SK-N-SH treated with all-trans-retinoic acid at 6 μM for 48 hours (cell line): ENCODE results near the gene PMVK.

ENCODE experiments used
- ATAC-seq: fragments of 200-7000 bp; cut with Tn5 transposase; 3 replicates; pipeline ENCODE4 v1.9.1; 2020; ENCODE audit warnings: mild to moderate bottlenecking, moderate library complexity
- ARNTL ChIP-seq: fragments of 450-650 bp; formaldehyde crosslinking; IDR thresholded peaks from 2 replicates; pipeline ENCODE4 v1.5.0; 2020; ENCODE audit warnings: low read depth, mild to moderate bottlenecking, moderate library complexity, borderline replicate concordance
- BACH2 ChIP-seq: fragments of 250-450 bp; sonication (Bioruptor Pico); IDR thresholded peaks from 2 replicates; pipeline ENCODE4 v1.9.0; 2021; ENCODE audit warnings: mild to moderate bottlenecking, borderline replicate concordance
- CREB5 ChIP-seq: fragments of 250-450 bp; sonication (Bioruptor Pico); IDR thresholded peaks from 2 replicates; pipeline ENCODE4 v1.5.1; 2020; ENCODE audit warnings: low read depth, mild to moderate bottlenecking, moderate library complexity
- CSDC2 ChIP-seq: fragments of 250-450 bp; sonication (Bioruptor Pico); IDR thresholded peaks from 2 replicates; pipeline ENCODE4 v1.5.0; 2020; ENCODE audit warnings: mild to moderate bottlenecking, moderate library complexity
- CSRNP3 ChIP-seq: fragments of 250-450 bp; sonication (Bioruptor Pico); IDR thresholded peaks from 2 replicates; pipeline ENCODE4 v1.5.1; 2021; ENCODE audit warnings: mild to moderate bottlenecking, moderate library complexity
- GLIS3 ChIP-seq: fragments of 250-450 bp; sonication (Bioruptor Pico); IDR thresholded peaks from 2 replicates; pipeline ENCODE4 v1.5.0; 2020; ENCODE audit warnings: mild to moderate bottlenecking, moderate library complexity
- ISL1 ChIP-seq: fragments of 250-450 bp; sonication (Bioruptor Pico); IDR thresholded peaks from 2 replicates; pipeline ENCODE4 v2.1.2; 2022; ENCODE audit warnings: mild to moderate bottlenecking, moderate library complexity
- OSR1 ChIP-seq: fragments of 250-450 bp; sonication (Bioruptor Pico); IDR thresholded peaks from 2 replicates; pipeline ENCODE4 v1.8.0; 2022; ENCODE audit warnings: moderate library complexity, mild to moderate bottlenecking, inconsistent platforms
- PPARA ChIP-seq: fragments of 250-450 bp; sonication (Bioruptor Pico); IDR thresholded peaks from 2 replicates; pipeline ENCODE4 v1.5.0; 2020; ENCODE audit warnings: mild to moderate bottlenecking, borderline replicate concordance
- SNAI2 ChIP-seq: fragments of 250-450 bp; sonication (Bioruptor Pico); IDR thresholded peaks from 2 replicates; pipeline ENCODE4 v1.5.0; 2020; ENCODE audit warnings: mild to moderate bottlenecking, moderate library complexity
- TCF4 ChIP-seq: fragments of 250-450 bp; sonication (Bioruptor Pico); IDR thresholded peaks from 2 replicates; pipeline ENCODE4 v1.8.0; 2021; ENCODE audit warnings: mild to moderate bottlenecking, moderate library complexity, borderline replicate concordance
- TOX ChIP-seq: fragments of 250-450 bp; sonication (Bioruptor Pico); IDR thresholded peaks from 2 replicates; pipeline ENCODE4 v1.8.0; 2021; ENCODE audit warnings: mild to moderate bottlenecking, moderate library complexity, borderline replicate concordance
- TSHZ2 ChIP-seq: fragments of 250-450 bp; sonication (Bioruptor Pico); IDR thresholded peaks from 2 replicates; pipeline ENCODE4 v1.5.0; 2020; ENCODE audit warnings: mild to moderate bottlenecking, moderate library complexity
- ZC3H10 ChIP-seq: fragments of 250-450 bp; sonication (Bioruptor Pico); IDR thresholded peaks from 2 replicates; pipeline ENCODE4 v1.5.1; 2021; ENCODE audit warnings: mild to moderate bottlenecking, moderate library complexity
- ZFP30 ChIP-seq: fragments of 450-650 bp; formaldehyde crosslinking; IDR thresholded peaks from 2 replicates; pipeline ENCODE4 v1.5.0; 2022; ENCODE audit warnings: mild to moderate bottlenecking, moderate library complexity
- ZNF565 ChIP-seq: fragments of 450-650 bp; formaldehyde crosslinking; conservative IDR thresholded peaks from 2 replicates; pipeline ENCODE4 v1.5.0; 2020; ENCODE audit warnings: low read depth, mild to moderate bottlenecking, moderate library complexity
- ZNF8 ChIP-seq: fragments of 450-650 bp; formaldehyde crosslinking; IDR thresholded peaks from 2 replicates; pipeline ENCODE4 v1.5.0; 2020; ENCODE audit warnings: mild to moderate bottlenecking, moderate library complexity
- TF ChIP-seq, protein P1 (sequence below): fragments of 250-450 bp; sonication (Bioruptor Pico); IDR thresholded peaks from 2 replicates; pipeline ENCODE4 v1.8.0; 2020; ENCODE audit warnings: mild to moderate bottlenecking, moderate library complexity, borderline replicate concordance
- TF ChIP-seq, protein P2 (sequence below): fragments of 250-450 bp; sonication (Bioruptor Pico); IDR thresholded peaks from 2 replicates; pipeline ENCODE4 v1.8.0; 2021; ENCODE audit warnings: low read depth, mild to moderate bottlenecking, moderate library complexity, borderline replicate concordance

PMVK gene

GRCh38 chr1:154963643-154964042 is 27.1 kb upstream of the PMVK start:
- TF ChIP-seq GLIS3 (CRISPR knock-in tag) (no peak), ISL1 (no peak), OSR1 (no peak), ZC3H10 (CRISPR knock-in tag) (no peak), TCF4 (CRISPR knock-in tag) (no peak), CSDC2 (CRISPR knock-in tag) (no peak)
- TF ChIP-seq, all 23 proteins: peak for 0
- ATAC-seq, result no peak

DNA sequence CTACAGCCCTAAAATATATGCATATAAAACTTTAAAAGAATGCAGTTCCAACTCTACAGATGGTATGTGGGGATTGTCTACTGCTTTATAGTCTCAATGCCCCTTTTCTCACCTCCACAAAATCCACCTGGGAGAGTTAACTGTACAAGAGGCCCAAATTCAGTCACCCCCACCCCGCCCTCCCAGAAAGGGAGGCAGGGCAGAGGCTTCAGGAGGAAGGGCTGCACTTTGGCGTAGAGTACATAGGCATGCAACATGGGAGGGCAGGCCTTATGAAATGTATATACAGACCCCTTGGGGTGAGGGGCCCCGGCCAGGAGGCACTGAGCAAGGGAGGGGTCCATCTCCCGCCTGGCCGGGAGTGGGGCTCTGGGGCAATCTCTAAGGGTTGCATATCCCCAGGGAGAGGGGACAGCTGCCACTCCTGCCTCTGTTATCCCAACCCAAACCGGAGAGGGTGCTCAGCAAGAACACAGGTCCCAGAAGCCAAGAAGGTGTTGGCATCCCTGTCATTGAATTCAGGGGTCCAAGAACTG is 26.3 kb upstream of the PMVK start:
- no peak for ATAC-seq
- TF ChIP-seq ZNF565 (no peak), CREB5 (CRISPR knock-in tag) (no peak), ZC3H10 (CRISPR knock-in tag) (no peak), TSHZ2 (CRISPR knock-in tag) (no peak), ZFP30 (CRISPR knock-in tag) (no peak), BACH2 (no peak), CSRNP3 (CRISPR knock-in tag) (no peak), PPARA (no peak), TOX (CRISPR knock-in tag) (no peak), SNAI2 (CRISPR knock-in tag) (no peak), GLIS3 (CRISPR knock-in tag) (no peak), TCF4 (CRISPR knock-in tag) (no peak), CSDC2 (CRISPR knock-in tag) (no peak)
- TF ChIP-seq, protein P1, sequence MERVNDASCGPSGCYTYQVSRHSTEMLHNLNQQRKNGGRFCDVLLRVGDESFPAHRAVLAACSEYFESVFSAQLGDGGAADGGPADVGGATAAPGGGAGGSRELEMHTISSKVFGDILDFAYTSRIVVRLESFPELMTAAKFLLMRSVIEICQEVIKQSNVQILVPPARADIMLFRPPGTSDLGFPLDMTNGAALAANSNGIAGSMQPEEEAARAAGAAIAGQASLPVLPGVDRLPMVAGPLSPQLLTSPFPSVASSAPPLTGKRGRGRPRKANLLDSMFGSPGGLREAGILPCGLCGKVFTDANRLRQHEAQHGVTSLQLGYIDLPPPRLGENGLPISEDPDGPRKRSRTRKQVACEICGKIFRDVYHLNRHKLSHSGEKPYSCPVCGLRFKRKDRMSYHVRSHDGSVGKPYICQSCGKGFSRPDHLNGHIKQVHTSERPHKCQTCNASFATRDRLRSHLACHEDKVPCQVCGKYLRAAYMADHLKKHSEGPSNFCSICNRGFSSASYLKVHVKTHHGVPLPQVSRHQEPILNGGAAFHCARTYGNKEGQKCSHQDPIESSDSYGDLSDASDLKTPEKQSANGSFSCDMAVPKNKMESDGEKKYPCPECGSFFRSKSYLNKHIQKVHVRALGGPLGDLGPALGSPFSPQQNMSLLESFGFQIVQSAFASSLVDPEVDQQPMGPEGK, result no peak

DNA sequence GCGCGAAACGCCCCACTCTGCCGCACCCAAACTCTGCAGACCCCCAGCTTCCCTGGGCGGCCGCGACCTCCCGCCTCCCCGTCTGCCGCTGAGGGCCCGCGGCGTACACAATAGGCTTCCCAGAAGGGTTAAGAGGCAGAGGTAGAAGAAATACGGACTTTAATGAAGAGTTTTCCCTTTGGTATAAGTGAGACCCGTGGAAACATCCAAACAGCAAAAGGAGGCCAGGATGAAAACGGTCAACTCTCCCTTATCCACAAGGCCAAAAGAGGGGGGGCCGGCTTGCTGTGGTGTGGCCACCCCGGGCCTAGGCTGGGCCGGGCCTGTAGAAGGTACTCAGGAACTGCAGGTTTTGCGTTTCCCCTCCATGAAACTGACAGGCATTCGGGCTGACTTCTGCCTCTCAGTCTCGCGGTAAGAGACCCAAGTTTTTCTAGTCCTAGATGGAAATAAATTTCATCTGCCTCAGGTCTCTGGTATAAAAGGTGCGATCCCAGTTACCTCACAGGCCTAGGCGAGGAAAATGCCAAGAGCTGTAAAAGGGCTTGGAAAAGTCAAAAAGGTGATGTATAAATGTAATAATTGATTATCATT is 25.7 kb upstream of the PMVK start:
- TF ChIP-seq SNAI2 (CRISPR knock-in tag) (no peak), OSR1 (no peak), ZNF8 (CRISPR knock-in tag) (no peak), GLIS3 (CRISPR knock-in tag) (no peak), TSHZ2 (CRISPR knock-in tag) (no peak), ISL1 (no peak), ARNTL (CRISPR knock-in tag) (no peak), CREB5 (CRISPR knock-in tag) (no peak), ZNF565 (no peak)
- TF ChIP-seq, protein P2, sequence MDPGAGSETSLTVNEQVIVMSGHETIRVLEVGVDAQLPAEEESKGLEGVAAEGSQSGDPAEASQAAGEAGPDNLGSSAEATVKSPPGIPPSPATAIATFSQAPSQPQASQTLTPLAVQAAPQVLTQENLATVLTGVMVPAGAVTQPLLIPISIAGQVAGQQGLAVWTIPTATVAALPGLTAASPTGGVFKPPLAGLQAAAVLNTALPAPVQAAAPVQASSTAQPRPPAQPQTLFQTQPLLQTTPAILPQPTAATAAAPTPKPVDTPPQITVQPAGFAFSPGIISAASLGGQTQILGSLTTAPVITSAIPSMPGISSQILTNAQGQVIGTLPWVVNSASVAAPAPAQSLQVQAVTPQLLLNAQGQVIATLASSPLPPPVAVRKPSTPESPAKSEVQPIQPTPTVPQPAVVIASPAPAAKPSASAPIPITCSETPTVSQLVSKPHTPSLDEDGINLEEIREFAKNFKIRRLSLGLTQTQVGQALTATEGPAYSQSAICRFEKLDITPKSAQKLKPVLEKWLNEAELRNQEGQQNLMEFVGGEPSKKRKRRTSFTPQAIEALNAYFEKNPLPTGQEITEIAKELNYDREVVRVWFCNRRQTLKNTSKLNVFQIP (CRISPR knock-in tag), result no peak
- TF ChIP-seq, protein P1, result no peak
- peak; percentile 4 for ATAC-seq
